ENCODE measurements around the gene URM1. TPM values are rescaled to one million over a fixed set of nuclear protein-coding genes. Genes with fewer than 3 reads are reported as not detected.

URM1 gene
- total RNA-seq, 1 experiment from 2014 or later, result 45.4 TPM

GRCh38 chr9:128341435-128341849, 29.7 kb upstream of the URM1 start:
- no peak for DNase-seq (ENCODE audit: low read depth, low spot score)
- CTCF ChIA-PET, result interaction anchor here (0.6 to 1.5 kb wide), 6 partner anchors 21 to 101 kb away, joined by 3 to 10 read pairs (median 6); partner anchors contain the start of gene CERCAM
- in situ Hi-C loops (cut with HindIII; ENCODE audit: low pct_unique_long_range_greater_than_20kb, low sequenced_read_pairs), result no loop called here

GRCh38 chr9:128342971-128343680, 28.0 kb upstream of the URM1 start:
- ATAC-seq, result no peak
- BruUV-seq (replicated peaks), result no TSS peak
- intact Hi-C loops (cut with micrococcal nuclease; ENCODE audit: unreplicated experiment) (loop anchor here (10.0 kb wide), 1 partner anchor 48 kb away; no protein-coding TSS in a partner anchor), in situ Hi-C loops (cut with HindIII; ENCODE audit: low pct_unique_long_range_greater_than_20kb, low sequenced_read_pairs) (no loop called here)
- Histone ChIP-seq H3K4me1 (ENCODE audit: control insufficient read depth, insufficient read depth, low read length) (no peaks in the 10 kb centered on the region), H3K27me3 (ENCODE audit: control insufficient read depth, insufficient read depth, low read length) (no peaks in the 10 kb centered on the region), H3K36me3 (ENCODE audit: control insufficient read depth, insufficient read depth, low read length) (no peaks in the 10 kb centered on the region), H3K27ac (ENCODE audit: low read length) (no peak overlapping the region), H3K4me3 (ENCODE audit: low read depth in 2 of 2, low read length in 2 of 2) (no peak overlapping the region), H3K9me3 (ENCODE audit: control insufficient read depth, insufficient read depth, low read depth, low read length) (no peaks in the 10 kb centered on the region)
- ChIA-PET POLR2A (no interaction called here), CTCF (interaction anchor here (0.5 kb wide), 1 partner anchor 9 kb away, joined by 3 read pairs; no protein-coding TSS in a partner anchor)
- no peak for DNase-seq (ENCODE audit: low read depth, low spot score)
- peak in 1 of 2 experiments; percentile 62; a peak in 2 of 4 replicates for TF ChIP-seq REST (IDR thresholded peaks at IDR 0.05; ENCODE audit: insufficient read depth in 1 of 2, low read depth in 2 of 2, low read length in 1 of 2)
- no peak for TF ChIP-seq CTCF (IDR thresholded peaks at IDR 0.05)
- TF ChIP-seq POLR2AphosphoS5 (IDR thresholded peaks at IDR 0.05; ENCODE audit: low read depth, low read length), result no peak
- TF ChIP-seq TCF7L2 (IDR thresholded peaks at IDR 0.05; ENCODE audit: low read depth, low read length), result no peak

More at GRCh38 chr9:128341435-128341849, 29.7 kb upstream of the URM1 start:
- no TSS peak for BruUV-seq (replicated peaks)
- Histone ChIP-seq H3K4me1 (ENCODE audit: control insufficient read depth, insufficient read depth, low read length) (no peaks in the 10 kb centered on the region), H3K9me3 (ENCODE audit: control insufficient read depth, insufficient read depth, low read depth, low read length) (no peaks in the 10 kb centered on the region), H3K4me3 (ENCODE audit: low read depth in 2 of 2, low read length in 2 of 2) (peak overlapping the region; percentile 69 to 80), H3K36me3 (ENCODE audit: control insufficient read depth, insufficient read depth, low read length) (no peaks in the 10 kb centered on the region), H3K27me3 (ENCODE audit: control insufficient read depth, insufficient read depth, low read length) (no peaks in the 10 kb centered on the region), H3K27ac (ENCODE audit: low read length) (peak overlapping the region; percentile 70)
- POLR2A ChIA-PET, result no interaction called here
- ATAC-seq, result peak; percentile 67
- intact Hi-C loops (cut with micrococcal nuclease; ENCODE audit: unreplicated experiment), result loop anchor here (10.0 kb wide), 1 partner anchor 47 kb away; no protein-coding TSS in a partner anchor
- no peak for TF ChIP-seq TCF7L2 (IDR thresholded peaks at IDR 0.05; ENCODE audit: low read depth, low read length)
- TF ChIP-seq CTCF (IDR thresholded peaks at IDR 0.05), result peak; percentile 83

All from Panc1 (cell line).